Neural cell (in vitro differentiated cells): ENCODE data around the gene RTF1. TPM values are rescaled to one million over a fixed set of nuclear protein-coding genes. Genes with fewer than 3 reads are reported as not detected.

Source experiments
- H2AFZ ChIP-seq: fragments of 200-600, 300-800 bp; sonication (generic), shearing (Covaris generic); 2 replicates; pipeline ENCODE4 v1.6.0; 2014; ENCODE audit warnings: low read depth, mild to moderate bottlenecking, antibody characterized with exemption, low read length, moderate library complexity
- H3F3A ChIP-seq: fragments of 200-600 bp; shearing (Covaris generic); 2 replicates; pipeline ENCODE4 v1.6.1; 2016; ENCODE audit warnings: mild to moderate bottlenecking, moderate library complexity, mixed read lengths, antibody characterized with exemption, low read length; ENCODE audit not compliant: insufficient read depth, poor library complexity, severe bottlenecking
- H3K27ac ChIP-seq: fragments of 200-600, 300-800 bp; sonication (generic), shearing (Covaris generic); 2 replicates; pipeline ENCODE4 v1.5.1; 2014; ENCODE audit warnings: mild to moderate bottlenecking, low read length, moderate library complexity
- H3K27me3 ChIP-seq: fragments of 300-800, 200-600 bp; sonication (generic), shearing (Covaris generic); 2 replicates; pipeline ENCODE4 v1.6.0; 2014; ENCODE audit warnings: mild to moderate bottlenecking, low read depth, low read length, moderate library complexity; ENCODE audit not compliant: insufficient read depth
- H3K36me3 ChIP-seq: fragments of 300-800, 200-600 bp; sonication (generic), shearing (Covaris generic); 2 replicates; pipeline ENCODE4 v1.5.1; 2014; ENCODE audit warnings: mild to moderate bottlenecking, antibody characterized with exemption, low read length, moderate library complexity; ENCODE audit not compliant: insufficient read depth
- H3K4me2 ChIP-seq: fragments of 300-800, 200-600 bp; sonication (generic), shearing (Covaris generic); 2 replicates; pipeline ENCODE4 v1.6.0; 2014; ENCODE audit warnings: mild to moderate bottlenecking, low read length
- H3K4me3 ChIP-seq: fragments of 300-800, 200-600 bp; sonication (generic), shearing (Covaris generic); 2 replicates; pipeline ENCODE4 v1.5.1; 2014; ENCODE audit warnings: mild to moderate bottlenecking, low read length, moderate library complexity
- H3K79me2 ChIP-seq: fragments of 200-600 bp; shearing (Covaris generic); replicated peaks from 2 replicates; pipeline ENCODE4 v1.6.0; 2014; ENCODE audit warnings: mild to moderate bottlenecking, low read length, moderate library complexity; ENCODE audit not compliant: insufficient read depth
- H3K9ac ChIP-seq: fragments of 300-800, 200-600 bp; sonication (generic), shearing (Covaris generic); 2 replicates; pipeline ENCODE4 v1.6.1; 2016; ENCODE audit warnings: mild to moderate bottlenecking, low read length, mixed read lengths
- H3K9me2 ChIP-seq: fragments of 200-600 bp; shearing (Covaris generic); 2 replicates; pipeline ENCODE4 v1.6.1; 2016; ENCODE audit warnings: mild to moderate bottlenecking, low read length, mixed read lengths; ENCODE audit not compliant: insufficient read depth
- H3K9me3 ChIP-seq: fragments of 200-600, 300-800 bp; sonication (generic), shearing (Covaris generic); 2 replicates; pipeline ENCODE4 v1.6.1; 2016; ENCODE audit warnings: mild to moderate bottlenecking, mixed run types, low read length, moderate library complexity, mixed read lengths
- H4K20me1 ChIP-seq: fragments of 200-600 bp; shearing (Covaris generic); 2 replicates; pipeline ENCODE4 v1.6.1; 2016; ENCODE audit warnings: mild to moderate bottlenecking, mixed run types; ENCODE audit not compliant: insufficient read depth
- EP300 ChIP-seq: fragments of 450-650 bp; conservative IDR thresholded peaks from 2 replicates; pipeline ENCODE4 v1.6.1; 2014; ENCODE audit warnings: antibody characterized with exemption, mild to moderate bottlenecking, moderate library complexity; ENCODE audit not compliant: poor library complexity, severe bottlenecking
- EZH2 ChIP-seq: fragments of 200-600, 300-800 bp; shearing (Covaris generic), sonication (generic); IDR thresholded peaks from 2 replicates; pipeline ENCODE4 v1.6.1; 2014; ENCODE audit warnings: antibody characterized with exemption, low read length, borderline replicate concordance, mild to moderate bottlenecking; ENCODE audit not compliant: insufficient read depth, poor library complexity, severe bottlenecking
- MXI1 ChIP-seq: fragments of 450-650 bp; conservative IDR thresholded peaks from 2 replicates; pipeline ENCODE4 v1.6.1; 2014; ENCODE audit warnings: antibody characterized with exemption, mild to moderate bottlenecking; ENCODE audit not compliant: poor library complexity, severe bottlenecking
- POLR2AphosphoS5 ChIP-seq: IDR thresholded peaks from 2 replicates; pipeline ENCODE4 v1.6.1; 2012
- RAD21 ChIP-seq: fragments of 450-650 bp; conservative IDR thresholded peaks from 2 replicates; pipeline ENCODE4 v1.6.1; 2014; ENCODE audit warnings: antibody characterized with exemption, mild to moderate bottlenecking, moderate library complexity
- SMC3 ChIP-seq: fragments of 450-650 bp; conservative IDR thresholded peaks from 2 replicates; pipeline ENCODE4 v1.6.1; 2014; ENCODE audit warnings: antibody characterized with exemption, mild to moderate bottlenecking, moderate library complexity; ENCODE audit not compliant: poor library complexity
- TAF1 ChIP-seq: IDR thresholded peaks from 2 replicates; pipeline ENCODE4 v1.6.1; 2012; ENCODE audit warnings: low read depth
- polyA plus RNA-seq: library from polyadenylated mRNA; depleted of rRNA; stranded (reverse); fragments of >200 nt; gene quantifications from 2 replicates; pipeline ENCODE4 v1.2.3, GENCODE V29; 2014
- TF ChIP-seq, protein P1 (sequence below): IDR thresholded peaks from 2 replicates; pipeline ENCODE4 v1.6.1; 2012; ENCODE audit warnings: borderline replicate concordance
- TF ChIP-seq, protein P2 (sequence below): fragments of 450-650 bp; IDR thresholded peaks from 2 replicates; pipeline ENCODE4 v1.5.1; 2014; ENCODE audit warnings: antibody characterized with exemption, mild to moderate bottlenecking, moderate library complexity; ENCODE audit not compliant: poor library complexity, severe bottlenecking

Gene RTF1
- polyA plus RNA-seq, 1 donor from 2014 or later: 84.1 TPM

DNA sequence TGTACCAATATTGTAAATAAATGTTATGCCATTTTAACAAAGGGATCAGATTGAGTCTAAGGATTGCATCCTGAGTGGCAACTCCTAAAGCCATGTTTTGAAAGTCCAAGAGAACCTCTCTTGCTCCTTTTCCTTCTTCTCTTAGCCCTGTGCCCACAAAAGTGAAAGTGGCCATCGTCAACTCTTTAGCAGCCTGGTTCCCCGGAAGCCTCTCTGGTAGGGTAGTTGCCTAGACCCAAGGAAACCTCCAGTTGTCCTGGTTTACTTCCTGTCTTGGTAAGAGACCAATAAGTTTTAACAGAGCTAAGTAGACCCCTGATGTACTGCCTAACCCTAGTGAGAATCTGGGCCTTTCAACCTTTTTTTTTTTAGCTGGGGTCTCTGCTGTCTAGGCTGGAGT is 66.6 kb downstream of the RTF1 start (continued):
- TF ChIP-seq EP300 (no peak), TAF1 (no peak), SMC3 (no peak)

DNA sequence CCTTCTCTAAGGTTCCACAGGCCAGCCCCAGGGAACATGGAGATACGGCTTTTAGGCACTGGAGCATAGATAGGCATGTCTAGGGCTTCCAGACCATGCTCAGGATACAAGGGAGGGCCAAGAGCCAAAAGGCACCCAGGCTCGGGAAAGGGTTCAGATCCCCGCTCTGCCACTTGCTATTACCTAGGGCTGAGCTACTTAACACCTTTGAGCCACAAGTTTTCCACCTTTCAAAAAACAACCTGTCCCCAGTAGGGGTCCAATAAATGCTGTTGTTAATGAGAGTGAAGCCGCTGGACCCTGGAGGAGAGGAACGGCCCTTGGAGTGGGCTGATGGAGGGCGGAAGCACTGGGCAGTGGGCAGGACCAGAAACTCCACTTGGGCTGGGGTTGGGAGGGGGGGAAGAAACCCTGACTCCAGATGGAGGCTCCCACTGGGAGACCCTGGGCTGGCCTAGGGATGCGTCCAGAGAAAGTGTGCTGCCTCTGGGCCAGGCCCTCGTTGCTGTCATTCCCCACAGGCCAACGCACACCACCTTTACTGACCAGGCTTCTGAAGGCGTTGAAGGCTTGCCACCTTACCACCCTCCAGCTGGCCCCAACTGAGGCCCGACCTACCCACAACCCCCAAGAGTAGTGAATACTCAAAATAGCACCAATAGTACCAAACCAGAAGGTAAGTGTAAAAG is 68.2 kb downstream of the RTF1 start:
- Histone ChIP-seq H2AFZ (no peak overlapping the region), H3K27me3 (no peaks in the 10 kb centered on the region), H3K9me2 (no peaks in the 10 kb centered on the region), H3K9ac (no peak overlapping the region), H3K27ac (no peak overlapping the region), H3K36me3 (peaks cover 11% of the 10 kb centered on the region), H3K9me3 (no peaks in the 10 kb centered on the region), H4K20me1 (no peaks in the 10 kb centered on the region), H3K4me3 (no peak overlapping the region), H3K4me2 (no peak overlapping the region), H3F3A (no peaks in the 10 kb centered on the region), H3K79me2 (no peaks in the 10 kb centered on the region)
- TF ChIP-seq, protein P1, sequence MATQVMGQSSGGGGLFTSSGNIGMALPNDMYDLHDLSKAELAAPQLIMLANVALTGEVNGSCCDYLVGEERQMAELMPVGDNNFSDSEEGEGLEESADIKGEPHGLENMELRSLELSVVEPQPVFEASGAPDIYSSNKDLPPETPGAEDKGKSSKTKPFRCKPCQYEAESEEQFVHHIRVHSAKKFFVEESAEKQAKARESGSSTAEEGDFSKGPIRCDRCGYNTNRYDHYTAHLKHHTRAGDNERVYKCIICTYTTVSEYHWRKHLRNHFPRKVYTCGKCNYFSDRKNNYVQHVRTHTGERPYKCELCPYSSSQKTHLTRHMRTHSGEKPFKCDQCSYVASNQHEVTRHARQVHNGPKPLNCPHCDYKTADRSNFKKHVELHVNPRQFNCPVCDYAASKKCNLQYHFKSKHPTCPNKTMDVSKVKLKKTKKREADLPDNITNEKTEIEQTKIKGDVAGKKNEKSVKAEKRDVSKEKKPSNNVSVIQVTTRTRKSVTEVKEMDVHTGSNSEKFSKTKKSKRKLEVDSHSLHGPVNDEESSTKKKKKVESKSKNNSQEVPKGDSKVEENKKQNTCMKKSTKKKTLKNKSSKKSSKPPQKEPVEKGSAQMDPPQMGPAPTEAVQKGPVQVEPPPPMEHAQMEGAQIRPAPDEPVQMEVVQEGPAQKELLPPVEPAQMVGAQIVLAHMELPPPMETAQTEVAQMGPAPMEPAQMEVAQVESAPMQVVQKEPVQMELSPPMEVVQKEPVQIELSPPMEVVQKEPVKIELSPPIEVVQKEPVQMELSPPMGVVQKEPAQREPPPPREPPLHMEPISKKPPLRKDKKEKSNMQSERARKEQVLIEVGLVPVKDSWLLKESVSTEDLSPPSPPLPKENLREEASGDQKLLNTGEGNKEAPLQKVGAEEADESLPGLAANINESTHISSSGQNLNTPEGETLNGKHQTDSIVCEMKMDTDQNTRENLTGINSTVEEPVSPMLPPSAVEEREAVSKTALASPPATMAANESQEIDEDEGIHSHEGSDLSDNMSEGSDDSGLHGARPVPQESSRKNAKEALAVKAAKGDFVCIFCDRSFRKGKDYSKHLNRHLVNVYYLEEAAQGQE: no peak
- no peak for TF ChIP-seq EP300
- TF ChIP-seq SMC3: no peak
- no peak for TF ChIP-seq RAD21
- no peak for TF ChIP-seq MXI1
- TF ChIP-seq POLR2AphosphoS5: no peak
- TF ChIP-seq TAF1: no peak
- no peak for TF ChIP-seq EZH2
- TF ChIP-seq, protein P2, sequence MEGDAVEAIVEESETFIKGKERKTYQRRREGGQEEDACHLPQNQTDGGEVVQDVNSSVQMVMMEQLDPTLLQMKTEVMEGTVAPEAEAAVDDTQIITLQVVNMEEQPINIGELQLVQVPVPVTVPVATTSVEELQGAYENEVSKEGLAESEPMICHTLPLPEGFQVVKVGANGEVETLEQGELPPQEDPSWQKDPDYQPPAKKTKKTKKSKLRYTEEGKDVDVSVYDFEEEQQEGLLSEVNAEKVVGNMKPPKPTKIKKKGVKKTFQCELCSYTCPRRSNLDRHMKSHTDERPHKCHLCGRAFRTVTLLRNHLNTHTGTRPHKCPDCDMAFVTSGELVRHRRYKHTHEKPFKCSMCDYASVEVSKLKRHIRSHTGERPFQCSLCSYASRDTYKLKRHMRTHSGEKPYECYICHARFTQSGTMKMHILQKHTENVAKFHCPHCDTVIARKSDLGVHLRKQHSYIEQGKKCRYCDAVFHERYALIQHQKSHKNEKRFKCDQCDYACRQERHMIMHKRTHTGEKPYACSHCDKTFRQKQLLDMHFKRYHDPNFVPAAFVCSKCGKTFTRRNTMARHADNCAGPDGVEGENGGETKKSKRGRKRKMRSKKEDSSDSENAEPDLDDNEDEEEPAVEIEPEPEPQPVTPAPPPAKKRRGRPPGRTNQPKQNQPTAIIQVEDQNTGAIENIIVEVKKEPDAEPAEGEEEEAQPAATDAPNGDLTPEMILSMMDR: no peak

DNA sequence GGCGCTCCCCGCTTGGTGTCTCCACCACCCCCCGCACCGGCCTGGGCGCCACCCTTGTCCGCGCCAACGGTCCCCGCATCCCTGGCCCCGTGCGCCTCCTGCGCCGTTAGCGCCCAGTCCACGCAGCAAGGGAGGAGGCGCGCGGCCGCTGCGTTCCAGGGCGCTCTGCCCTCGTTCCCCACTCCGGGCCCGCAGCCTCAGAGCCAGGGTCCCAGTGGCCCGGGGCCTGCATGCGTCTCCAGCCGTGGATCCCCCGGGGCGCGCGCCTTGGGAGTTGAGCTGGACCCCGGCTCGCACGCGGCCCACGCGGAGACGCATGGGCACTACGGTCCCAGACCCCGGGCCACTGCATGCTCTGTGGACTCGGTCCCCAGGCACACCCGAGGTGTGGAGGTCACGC is 69.4 kb downstream of the RTF1 start:
- H3F3A ChIP-seq: no peaks in the 10 kb centered on the region
- H3K9me3 ChIP-seq: no peaks in the 10 kb centered on the region
- H4K20me1 ChIP-seq: no peaks in the 10 kb centered on the region
- no peaks in the 10 kb centered on the region for H3K9me2 ChIP-seq
- H3K27ac ChIP-seq: no peak overlapping the region
- no peak overlapping the region for H2AFZ ChIP-seq
- no peak overlapping the region for H3K9ac ChIP-seq
- TF ChIP-seq, protein P1: no peak
- no peak for TF ChIP-seq RAD21
- TF ChIP-seq SMC3: no peak
- no peak for TF ChIP-seq MXI1
- TF ChIP-seq TAF1: no peak
- no peak for TF ChIP-seq POLR2AphosphoS5
- TF ChIP-seq EP300: no peak
- TF ChIP-seq EZH2: no peak
- TF ChIP-seq, protein P2: no peak
- H3K4me2 ChIP-seq: no peak overlapping the region
- no peak overlapping the region for H3K4me3 ChIP-seq
- H3K36me3 ChIP-seq: peaks cover 7% of the 10 kb centered on the region
- H3K27me3 ChIP-seq: peaks cover 3% of the 10 kb centered on the region
- no peaks in the 10 kb centered on the region for H3K79me2 ChIP-seq
